OCI-LY1 (cell line): Measurements from ENCODE around the gene MT1E.

ENCODE experiments used
- H2AFZ ChIP-seq: fragments of 200-600 bp; sonication (generic), shearing (Covaris generic); 2 replicates; pipeline ENCODE4 v1.6.0; 2014; ENCODE audit warnings: antibody characterized with exemption, mild to moderate bottlenecking, low read length
- H3F3A ChIP-seq: fragments of 200-600 bp; sonication (generic), shearing (Covaris generic); 2 replicates; pipeline ENCODE4 v1.6.0; 2014; ENCODE audit warnings: mild to moderate bottlenecking, antibody characterized with exemption, low read length, moderate library complexity; ENCODE audit not compliant: insufficient read depth
- H3K27ac ChIP-seq: fragments of 200-600 bp; sonication (generic); 2 replicates; pipeline ENCODE4 v1.5.1; 2014; ENCODE audit warnings: low read length, mixed run types, mild to moderate bottlenecking, low read depth; ENCODE audit not compliant: poor library complexity, severe bottlenecking
- H3K27me3 ChIP-seq: fragments of 200-600 bp; sonication (generic); 2 replicates; pipeline ENCODE4 v1.6.0; 2014; ENCODE audit warnings: antibody characterized with exemption, mild to moderate bottlenecking, low read length, moderate library complexity; ENCODE audit not compliant: insufficient read depth
- H3K36me3 ChIP-seq: fragments of 200-600 bp; sonication (generic); 2 replicates; pipeline ENCODE4 v1.6.1; 2014; ENCODE audit warnings: mild to moderate bottlenecking, antibody characterized with exemption, low read length, moderate library complexity, mixed read lengths; ENCODE audit not compliant: insufficient read depth
- H3K4me1 ChIP-seq: fragments of 200-600 bp; sonication (generic); 2 replicates; pipeline ENCODE4 v1.5.1; 2014; ENCODE audit warnings: mild to moderate bottlenecking, low read length, moderate library complexity; ENCODE audit not compliant: insufficient read depth, severe bottlenecking
- H3K4me2 ChIP-seq: fragments of 200-600 bp; sonication (generic), shearing (Covaris generic); 2 replicates; pipeline ENCODE4 v1.6.1; 2014; ENCODE audit warnings: low read length
- H3K4me3 ChIP-seq: fragments of 200-600 bp; sonication (generic); 2 replicates; pipeline ENCODE4 v1.5.1; 2014; ENCODE audit warnings: low read length, low read depth, mild to moderate bottlenecking, mixed read lengths; ENCODE audit not compliant: poor library complexity, severe bottlenecking
- H3K79me2 ChIP-seq: fragments of 200-600 bp; shearing (Covaris generic); 2 replicates; pipeline ENCODE4 v1.6.1; 2016; ENCODE audit warnings: mixed run types, low read length, mixed read lengths; ENCODE audit not compliant: insufficient read depth
- H3K9ac ChIP-seq: fragments of 200-600 bp; sonication (generic), shearing (Covaris generic); 2 replicates; pipeline ENCODE4 v1.6.1; 2014; ENCODE audit warnings: mild to moderate bottlenecking, low read length, mixed read lengths
- H3K9me2 ChIP-seq: fragments of 200-600 bp; sonication (generic), shearing (Covaris generic); 2 replicates; pipeline ENCODE4 v1.6.1; 2014; ENCODE audit warnings: low read depth, mild to moderate bottlenecking, low read length, mixed read lengths
- H3K9me3 ChIP-seq: fragments of 200-600 bp; shearing (Covaris generic); 2 replicates; pipeline ENCODE4 v1.6.1; 2014; ENCODE audit warnings: low read length, mixed read lengths
- H4K20me1 ChIP-seq: fragments of 200-600 bp; sonication (generic), shearing (Covaris generic); 2 replicates; pipeline ENCODE4 v1.6.0; 2016; ENCODE audit warnings: mild to moderate bottlenecking, low read length; ENCODE audit not compliant: insufficient read depth
- CTCF ChIP-seq: fragments of 200-600 bp; sonication (generic), shearing (Covaris generic); IDR thresholded peaks from 2 replicates; pipeline ENCODE4 v1.5.1; 2017; ENCODE audit warnings: mild to moderate bottlenecking, antibody characterized with exemption, low read length, moderate library complexity, mixed read lengths
- EZH2 ChIP-seq: fragments of 200-600 bp; sonication (generic), shearing (Covaris generic); IDR thresholded peaks from 2 replicates; pipeline ENCODE4 v1.8.0; 2017; ENCODE audit warnings: borderline replicate concordance, mixed run types, mild to moderate bottlenecking, antibody characterized with exemption, low read length, moderate library complexity, mixed read lengths

MT1E gene

GRCh38 chr16:56613706-56614105, 11.9 kb upstream of the MT1E start:
- no peak overlapping the region for H3K4me2 ChIP-seq
- no peak overlapping the region for H3K9ac ChIP-seq
- H3K9me3 ChIP-seq = no peaks in the 10 kb centered on the region
- peaks cover 19% of the 10 kb centered on the region for H3K4me1 ChIP-seq
- no peak for TF ChIP-seq EZH2
- TF ChIP-seq CTCF = no peak
- no peaks in the 10 kb centered on the region for H3K9me2 ChIP-seq
- no peaks in the 10 kb centered on the region for H3K79me2 ChIP-seq
- no peaks in the 10 kb centered on the region for H3K36me3 ChIP-seq
- no peak overlapping the region for H2AFZ ChIP-seq
- no peaks in the 10 kb centered on the region for H3F3A ChIP-seq
- H3K4me3 ChIP-seq = no peak overlapping the region
- H4K20me1 ChIP-seq = no peaks in the 10 kb centered on the region
- no peaks in the 10 kb centered on the region for H3K27me3 ChIP-seq
- no peak overlapping the region for H3K27ac ChIP-seq

- Histone ChIP-seq H3K9ac (no peak overlapping the region), H3K9me3 (no peaks in the 10 kb centered on the region), H3K79me2 (no peaks in the 10 kb centered on the region), H2AFZ (no peak overlapping the region), H3F3A (no peaks in the 10 kb centered on the region), H3K4me2 (no peak overlapping the region), H3K9me2 (no peaks in the 10 kb centered on the region), H3K27me3 (no peaks in the 10 kb centered on the region), H3K27ac (no peak overlapping the region), H3K36me3 (no peaks in the 10 kb centered on the region), H4K20me1 (no peaks in the 10 kb centered on the region), H3K4me3 (no peak overlapping the region), H3K4me1 (peaks cover 11% of the 10 kb centered on the region)
- no peak for TF ChIP-seq CTCF
- TF ChIP-seq EZH2 = no peak
Observed at GRCh38 chr16:56614549-56614991, 11.0 kb upstream of the MT1E start.

- no peak for TF ChIP-seq EZH2
- no peak for TF ChIP-seq CTCF
- Histone ChIP-seq H3K9me2 (no peaks in the 10 kb centered on the region), H3F3A (no peaks in the 10 kb centered on the region), H3K27me3 (no peaks in the 10 kb centered on the region), H3K27ac (no peak overlapping the region), H3K9me3 (no peaks in the 10 kb centered on the region), H3K4me3 (no peak overlapping the region), H4K20me1 (no peaks in the 10 kb centered on the region), H3K9ac (no peak overlapping the region), H2AFZ (no peak overlapping the region), H3K79me2 (no peaks in the 10 kb centered on the region), H3K4me2 (no peak overlapping the region), H3K36me3 (no peaks in the 10 kb centered on the region), H3K4me1 (peaks cover 3% of the 10 kb centered on the region)
Observed at GRCh38 chr16:56615353-56615752, 10.2 kb upstream of the MT1E start.
